C4-2B (cell line): ENCODE results near the gene JTB.

Experiments
- H3K27ac ChIP-seq: fragments of 450-650 bp; 2 replicates; pipeline ENCODE4 v1.5.1; 2017
- ZFX ChIP-seq: fragments of 450-650 bp; IDR thresholded peaks from 2 replicates; pipeline ENCODE4 v1.6.1; 2017
- TF ChIP-seq, protein P1 (sequence below): fragments of 450-650 bp; conservative IDR thresholded peaks from 2 replicates; pipeline ENCODE4 v1.5.1; 2017; ENCODE audit warnings: mild to moderate bottlenecking

The JTB gene

DNA sequence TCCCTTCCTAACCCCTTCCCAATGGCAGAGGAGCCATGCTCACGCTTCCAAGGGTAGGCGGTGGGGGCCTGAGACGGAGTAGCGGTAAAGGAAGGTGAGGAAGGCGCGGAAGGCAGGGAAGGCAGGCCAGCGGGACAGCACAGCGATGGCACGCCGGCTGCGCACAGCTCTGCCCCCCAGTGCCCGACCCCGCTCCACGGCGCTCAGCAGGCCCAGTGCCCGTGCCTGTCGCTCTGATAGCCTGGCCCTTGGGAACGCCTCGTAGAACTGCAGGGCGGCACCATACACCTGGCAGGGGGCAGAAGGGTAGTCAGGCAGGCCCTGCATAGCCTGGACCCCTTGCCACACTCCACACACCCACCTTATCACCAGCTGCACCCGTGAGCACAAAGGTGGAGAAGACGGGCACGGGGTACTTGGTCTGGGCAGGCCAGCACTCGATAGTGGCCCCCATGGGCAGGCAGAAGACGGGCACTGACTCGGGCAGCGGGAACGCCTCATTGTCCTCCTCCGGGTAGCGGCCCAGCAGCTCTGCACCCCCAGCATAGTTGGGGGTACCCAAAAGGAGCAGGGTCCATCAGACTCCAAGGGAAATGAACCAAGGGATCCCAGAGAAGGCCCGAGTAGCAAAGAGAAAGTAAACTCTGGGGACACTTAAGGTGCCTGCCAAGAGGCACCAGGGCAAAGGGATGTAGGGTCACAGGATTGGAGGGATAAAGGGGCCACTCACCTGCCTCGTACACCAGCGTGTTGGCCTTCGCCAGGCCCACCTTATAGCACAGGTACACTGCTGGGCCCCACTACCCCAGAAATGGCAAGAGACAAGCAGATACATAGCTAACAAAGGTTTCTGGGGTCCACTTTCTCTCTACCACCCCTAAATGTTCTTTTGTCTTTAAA lies 35.4 kb downstream of the JTB start:
- no peak overlapping the region for H3K27ac ChIP-seq
- no peak for TF ChIP-seq ZFX
- TF ChIP-seq, protein P1, sequence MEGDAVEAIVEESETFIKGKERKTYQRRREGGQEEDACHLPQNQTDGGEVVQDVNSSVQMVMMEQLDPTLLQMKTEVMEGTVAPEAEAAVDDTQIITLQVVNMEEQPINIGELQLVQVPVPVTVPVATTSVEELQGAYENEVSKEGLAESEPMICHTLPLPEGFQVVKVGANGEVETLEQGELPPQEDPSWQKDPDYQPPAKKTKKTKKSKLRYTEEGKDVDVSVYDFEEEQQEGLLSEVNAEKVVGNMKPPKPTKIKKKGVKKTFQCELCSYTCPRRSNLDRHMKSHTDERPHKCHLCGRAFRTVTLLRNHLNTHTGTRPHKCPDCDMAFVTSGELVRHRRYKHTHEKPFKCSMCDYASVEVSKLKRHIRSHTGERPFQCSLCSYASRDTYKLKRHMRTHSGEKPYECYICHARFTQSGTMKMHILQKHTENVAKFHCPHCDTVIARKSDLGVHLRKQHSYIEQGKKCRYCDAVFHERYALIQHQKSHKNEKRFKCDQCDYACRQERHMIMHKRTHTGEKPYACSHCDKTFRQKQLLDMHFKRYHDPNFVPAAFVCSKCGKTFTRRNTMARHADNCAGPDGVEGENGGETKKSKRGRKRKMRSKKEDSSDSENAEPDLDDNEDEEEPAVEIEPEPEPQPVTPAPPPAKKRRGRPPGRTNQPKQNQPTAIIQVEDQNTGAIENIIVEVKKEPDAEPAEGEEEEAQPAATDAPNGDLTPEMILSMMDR: no peak

DNA sequence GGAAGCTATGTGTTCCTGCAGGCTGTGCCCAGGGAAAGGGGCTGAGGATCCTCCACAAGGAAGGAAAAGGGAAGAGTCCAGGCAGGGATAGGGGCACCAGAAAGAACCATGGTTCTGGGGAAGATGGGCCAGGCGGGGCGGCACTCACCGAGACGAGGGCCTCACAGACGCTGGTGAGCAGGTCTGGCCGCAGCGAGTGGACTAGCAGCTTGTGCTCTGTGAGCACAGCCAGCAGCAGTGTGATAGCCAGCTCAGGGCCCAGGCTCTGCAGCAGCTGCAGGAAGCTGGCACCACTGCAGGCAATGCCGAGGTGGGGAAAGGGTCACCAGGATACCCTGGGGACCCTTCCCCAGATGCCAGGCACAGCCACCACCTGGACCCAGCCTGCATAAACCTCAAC lies 36.7 kb downstream of the JTB start:
- H3K27ac ChIP-seq: no peak overlapping the region
- TF ChIP-seq, protein P1: no peak
- TF ChIP-seq ZFX: no peak

- TF ChIP-seq, protein P1: no peak
- no peak for TF ChIP-seq ZFX
- no peak overlapping the region for H3K27ac ChIP-seq
These were observed 38.0 kb downstream of the JTB start for GRCh38 chr1:153939476-153939875.

GRCh38 chr1:153938996-153939395 lies 38.5 kb downstream of the JTB start:
- TF ChIP-seq, protein P1: no peak
- TF ChIP-seq ZFX: no peak

GRCh38 chr1:153937331-153937730 lies 40.1 kb downstream of the JTB start:
- TF ChIP-seq, protein P1: no peak
- TF ChIP-seq ZFX: no peak
- H3K27ac ChIP-seq: no peak overlapping the region

More at GRCh38 chr1:153938996-153939395, 38.5 kb downstream of the JTB start:
- H3K27ac ChIP-seq: no peak overlapping the region

GRCh38 chr1:153936011-153936802 lies 41.3 kb downstream of the JTB start:
- TF ChIP-seq, protein P1: no peak
- TF ChIP-seq ZFX: no peak
- H3K27ac ChIP-seq: no peak overlapping the region

GRCh38 chr1:153934746-153935145 lies 42.7 kb downstream of the JTB start:
- H3K27ac ChIP-seq: no peak overlapping the region
- TF ChIP-seq ZFX: no peak
- TF ChIP-seq, protein P1: no peak
